ENCODE measurements around the gene ERBB4. TPM values are rescaled to one million over a fixed set of nuclear protein-coding genes. Genes with fewer than 3 reads are reported as not detected.

ERBB4 gene
- total RNA-seq, 1 donor from 2014 or later: 2.1 TPM

GRCh38 chr2:212360068-212360460 is 178.5 kb downstream of the ERBB4 start:
- no peak for DNase-seq

GRCh38 chr2:212359425-212360067 is 179.1 kb downstream of the ERBB4 start:
- DNase-seq: no peak

- no peak for DNase-seq
Observed at GRCh38 chr2:212357606-212358005, 181.0 kb downstream of the ERBB4 start.

GRCh38 chr2:212354382-212354781 is 184.2 kb downstream of the ERBB4 start:
- no peak for DNase-seq

GRCh38 chr2:212348501-212348900 is 190.1 kb downstream of the ERBB4 start:
- no peak for DNase-seq

GRCh38 chr2:212346865-212347264 is 191.7 kb downstream of the ERBB4 start:
- no peak for DNase-seq

GRCh38 chr2:212345966-212346365 is 192.6 kb downstream of the ERBB4 start:
- no peak for DNase-seq

GRCh38 chr2:212344131-212344530 is 194.5 kb downstream of the ERBB4 start:
- DNase-seq: no peak

- no peak for DNase-seq
Observed at GRCh38 chr2:212343167-212343566, 195.4 kb downstream of the ERBB4 start.

GRCh38 chr2:212337486-212338343 is 200.9 kb downstream of the ERBB4 start:
- DNase-seq: no peak

GRCh38 chr2:212337036-212337435 is 201.6 kb downstream of the ERBB4 start:
- no peak for DNase-seq

GRCh38 chr2:212330263-212330662 is 208.3 kb downstream of the ERBB4 start:
- DNase-seq: no peak

GRCh38 chr2:212328712-212329496 is 209.7 kb downstream of the ERBB4 start:
- no peak for DNase-seq

- no peak for DNase-seq
Observed at GRCh38 chr2:212328136-212328535, 210.5 kb downstream of the ERBB4 start.

- DNase-seq: no peak
Observed at GRCh38 chr2:212327171-212327809, 211.3 kb downstream of the ERBB4 start.

- no peak for DNase-seq
Observed at GRCh38 chr2:212318636-212319035, 220.0 kb downstream of the ERBB4 start.

GRCh38 chr2:212314680-212315079 is 223.9 kb downstream of the ERBB4 start:
- DNase-seq: no peak

- DNase-seq: no peak
Observed at GRCh38 chr2:212311807-212312404, 226.7 kb downstream of the ERBB4 start.

- no peak for DNase-seq
Observed at GRCh38 chr2:212299943-212300342, 238.7 kb downstream of the ERBB4 start.

GRCh38 chr2:212299333-212299732 is 239.3 kb downstream of the ERBB4 start:
- no peak for DNase-seq

- no peak for DNase-seq
Observed at GRCh38 chr2:212295571-212295970, 243.0 kb downstream of the ERBB4 start.

GRCh38 chr2:212294816-212295215 is 243.8 kb downstream of the ERBB4 start:
- DNase-seq: no peak

Data from skin of body (tissue), 2 donors.